Activated CD4-positive, alpha-beta memory T cell treated with anti-CD3 and anti-CD28 coated beads, Interleukin-2, amount 10 ng/mL, durations not matched to agents 7 days and 5 days (primary cell): ENCODE measurements around the gene CBX2. TPM values are rescaled to one million over a fixed set of nuclear protein-coding genes. Genes with fewer than 3 reads are reported as not detected.

Source experiments
- CTCF ChIA-PET: fragments of 350-600 bp; sonication (Branson Sonifier 250); formaldehyde crosslinking; loops from one replicate; lab custom pipeline; 2021; ENCODE audit warnings: antibody characterized with exemption, inconsistent platforms; lab: Charles Lee
- POLR2A ChIA-PET: fragments of 350-600 bp; sonication (Branson Sonifier 250); formaldehyde crosslinking; loops from one replicate; lab custom pipeline; 2021; ENCODE audit warnings: antibody characterized with exemption; lab: Charles Lee
- DNase-seq: peaks from one replicate; pipeline ENCODE4 v3.0.0-alpha.2; 2020
- H3K27ac Mint-ChIP-seq: one replicate; pipeline ENCODE4 v1.8.0; 2021; ENCODE audit warnings: mild to moderate bottlenecking, mixed read lengths
- H3K27me3 Mint-ChIP-seq: one replicate; pipeline ENCODE4 v1.8.0; 2021; ENCODE audit warnings: mixed read lengths
- H3K36me3 Mint-ChIP-seq: one replicate; pipeline ENCODE4 v1.8.0; 2021; ENCODE audit warnings: low read depth, mixed read lengths
- H3K4me1 Mint-ChIP-seq: one replicate; pipeline ENCODE4 v1.8.0; 2021; ENCODE audit warnings: mixed read lengths
- H3K4me3 Mint-ChIP-seq: one replicate; pipeline ENCODE4 v1.8.0; 2021; ENCODE audit warnings: mild to moderate bottlenecking, mixed read lengths
- H3K9me3 Mint-ChIP-seq: one replicate; pipeline ENCODE4 v1.8.0; 2021; ENCODE audit warnings: mixed read lengths
- total RNA-seq, 2 experiments: library from RNA; stranded (reverse); gene quantifications; one replicate each; pipeline ENCODE4 v1.2.3, GENCODE V29; 2021

The CBX2 gene
- total RNA-seq, 2 experiments from 2014 or later = 1.7 to 2.0 TPM

GRCh38 chr17:79836972-79837887 is 59.3 kb downstream of the CBX2 start:
- CTCF ChIA-PET = interaction anchor here (1.0 to 1.8 kb wide), 5 partner anchors 10 to 92 kb away, joined by 3 to 6 read pairs (median 4); no protein-coding TSS in a partner anchor
- POLR2A ChIA-PET = interaction anchor here (0.9 to 1.7 kb wide), 10 partner anchors 9 to 161 kb away, joined by 3 to 11 read pairs (median 4); partner anchors contain the start of gene CBX8
- peak; percentile 72 for DNase-seq
- Mint-ChIP-seq H3K4me1 (peaks cover 38% of the 10 kb centered on the region), H3K27me3 (peaks cover 23% of the 10 kb centered on the region), H3K9me3 (no peaks in the 10 kb centered on the region), H3K27ac (peak overlapping the region; percentile 86), H3K36me3 (peaks cover 38% of the 10 kb centered on the region), H3K4me3 (peak overlapping the region; percentile 87)

Other genes starting within 250 kb of the CBX2 start
- not detected for gene RBFOX3, start 167.1 kb upstream of the CBX2 start, total RNA-seq
- under 1 TPM in 1 of 2 experiments, not detected in 1; 0.10 TPM for gene ENPP7, start 47.2 kb upstream of the CBX2 start, total RNA-seq
- 1 to 10 TPM; 5.7 to 6.7 TPM for gene CBX8, start 18.9 kb downstream of the CBX2 start, total RNA-seq
- 10 to 100 TPM; 34.4 to 36.5 TPM for gene CBX4, start 61.3 kb downstream of the CBX2 start, total RNA-seq